Measurements from ENCODE around the gene EFCAB9.

GRCh38 chr5:172172912-172173563, 20.9 kb upstream of the EFCAB9 start:
- TF ChIP-seq CTCF (IDR thresholded peaks at IDR 0.05) (no peak), POLR2A (IDR thresholded peaks at IDR 0.05) (no peak)

Data from uterus (tissue), 2 donors.